ENCODE results near the gene TPP2.
A peak's percentile ranks its signal among the peaks of the same experiment; 100 is the strongest.

Gene TPP2

DNA sequence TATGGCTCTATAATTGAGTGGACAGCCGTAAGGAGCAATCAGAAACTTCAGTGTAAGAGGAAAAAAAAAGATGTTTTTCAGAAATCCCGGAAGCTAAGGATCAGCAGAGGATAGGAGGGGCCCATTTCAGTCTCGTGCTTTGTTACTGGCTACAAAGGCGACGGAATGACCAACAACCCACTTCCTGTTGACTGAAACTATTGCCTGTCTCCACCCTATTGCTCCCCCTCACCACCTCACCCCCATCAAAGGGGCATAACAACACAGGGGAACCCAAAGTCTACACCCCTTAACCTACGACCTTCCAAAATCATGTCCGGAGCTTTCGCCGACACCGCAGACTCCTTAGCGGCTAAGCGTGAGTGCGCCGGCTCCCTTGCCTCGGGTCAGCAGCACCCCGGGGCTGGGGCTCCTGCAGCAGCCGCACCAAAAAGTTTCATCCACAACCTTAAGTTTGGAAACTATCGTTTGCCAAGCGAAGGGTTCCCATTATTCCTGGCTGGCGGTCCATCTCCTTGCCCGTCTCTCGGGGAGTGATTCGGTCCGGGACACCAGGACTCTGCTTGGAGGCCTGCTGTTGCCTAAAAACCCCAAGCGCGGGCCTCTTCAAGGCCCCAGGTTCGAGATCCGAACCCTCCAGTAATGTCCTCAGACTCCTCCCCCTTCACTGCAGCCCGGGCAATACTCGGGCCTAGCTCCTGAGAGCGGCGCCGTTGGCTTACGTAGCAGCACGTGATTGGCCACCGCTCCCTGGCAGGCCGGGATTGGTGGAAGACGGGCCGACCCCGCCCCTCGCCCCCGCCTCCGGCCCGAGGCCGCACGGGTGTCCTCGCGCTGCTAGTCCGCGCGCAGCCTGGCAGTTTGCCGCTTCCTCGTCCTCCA lies at the start of gene TPP2:
Gene TPP2, plus strand, starts transcription at position 840 of the 882 bp plus-strand sequence. CDS start 53 bp downstream, outside the sequence.
- TF ChIP-seq, protein P1, sequence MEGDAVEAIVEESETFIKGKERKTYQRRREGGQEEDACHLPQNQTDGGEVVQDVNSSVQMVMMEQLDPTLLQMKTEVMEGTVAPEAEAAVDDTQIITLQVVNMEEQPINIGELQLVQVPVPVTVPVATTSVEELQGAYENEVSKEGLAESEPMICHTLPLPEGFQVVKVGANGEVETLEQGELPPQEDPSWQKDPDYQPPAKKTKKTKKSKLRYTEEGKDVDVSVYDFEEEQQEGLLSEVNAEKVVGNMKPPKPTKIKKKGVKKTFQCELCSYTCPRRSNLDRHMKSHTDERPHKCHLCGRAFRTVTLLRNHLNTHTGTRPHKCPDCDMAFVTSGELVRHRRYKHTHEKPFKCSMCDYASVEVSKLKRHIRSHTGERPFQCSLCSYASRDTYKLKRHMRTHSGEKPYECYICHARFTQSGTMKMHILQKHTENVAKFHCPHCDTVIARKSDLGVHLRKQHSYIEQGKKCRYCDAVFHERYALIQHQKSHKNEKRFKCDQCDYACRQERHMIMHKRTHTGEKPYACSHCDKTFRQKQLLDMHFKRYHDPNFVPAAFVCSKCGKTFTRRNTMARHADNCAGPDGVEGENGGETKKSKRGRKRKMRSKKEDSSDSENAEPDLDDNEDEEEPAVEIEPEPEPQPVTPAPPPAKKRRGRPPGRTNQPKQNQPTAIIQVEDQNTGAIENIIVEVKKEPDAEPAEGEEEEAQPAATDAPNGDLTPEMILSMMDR (conservative IDR thresholded peaks at IDR 0.05), result no peak
- TF ChIP-seq ZFX (IDR thresholded peaks at IDR 0.05), result peak; percentile 57

GRCh38 chr13:102548811-102549210 lies 48.0 kb upstream of the TPP2 start:
- no peak overlapping the region for H3K27ac ChIP-seq
- TF ChIP-seq, protein P1 (conservative IDR thresholded peaks at IDR 0.05), result no peak
- TF ChIP-seq ZFX (IDR thresholded peaks at IDR 0.05), result no peak

More for the DNA sequence above, at the start of gene TPP2:
- H3K27ac ChIP-seq, result peak within 1 kb of the TSS; percentile 86

GRCh38 chr13:102550507-102550906 lies 46.3 kb upstream of the TPP2 start:
- H3K27ac ChIP-seq, result no peak overlapping the region
- TF ChIP-seq ZFX (IDR thresholded peaks at IDR 0.05), result no peak
- TF ChIP-seq, protein P1 (conservative IDR thresholded peaks at IDR 0.05), result no peak

GRCh38 chr13:102555914-102556553 lies 40.8 kb upstream of the TPP2 start:
- TF ChIP-seq, protein P1 (conservative IDR thresholded peaks at IDR 0.05), result peak; percentile 71
- TF ChIP-seq ZFX (IDR thresholded peaks at IDR 0.05), result no peak
- no peak overlapping the region for H3K27ac ChIP-seq

- no peak for TF ChIP-seq ZFX (IDR thresholded peaks at IDR 0.05)
- TF ChIP-seq, protein P1 (conservative IDR thresholded peaks at IDR 0.05), result no peak
- H3K27ac ChIP-seq, result no peak overlapping the region
Measured at GRCh38 chr13:102556806-102557205, 40.0 kb upstream of the TPP2 start.

- H3K27ac ChIP-seq, result no peak overlapping the region
- TF ChIP-seq ZFX (IDR thresholded peaks at IDR 0.05), result no peak
- TF ChIP-seq, protein P1 (conservative IDR thresholded peaks at IDR 0.05), result no peak
Measured at GRCh38 chr13:102558029-102558428, 38.8 kb upstream of the TPP2 start.

- no peak overlapping the region for H3K27ac ChIP-seq
- TF ChIP-seq ZFX (IDR thresholded peaks at IDR 0.05), result no peak
- TF ChIP-seq, protein P1 (conservative IDR thresholded peaks at IDR 0.05), result no peak
Measured at GRCh38 chr13:102561933-102562332, 34.9 kb upstream of the TPP2 start.
